Measurements from ENCODE around the gene ITSN2. TPM values are rescaled to one million over a fixed set of nuclear protein-coding genes. Genes with fewer than 3 reads are reported as not detected.

The ITSN2 gene
- total RNA-seq, 1 experiment from 2014 or later: 21.9 TPM

DNA sequence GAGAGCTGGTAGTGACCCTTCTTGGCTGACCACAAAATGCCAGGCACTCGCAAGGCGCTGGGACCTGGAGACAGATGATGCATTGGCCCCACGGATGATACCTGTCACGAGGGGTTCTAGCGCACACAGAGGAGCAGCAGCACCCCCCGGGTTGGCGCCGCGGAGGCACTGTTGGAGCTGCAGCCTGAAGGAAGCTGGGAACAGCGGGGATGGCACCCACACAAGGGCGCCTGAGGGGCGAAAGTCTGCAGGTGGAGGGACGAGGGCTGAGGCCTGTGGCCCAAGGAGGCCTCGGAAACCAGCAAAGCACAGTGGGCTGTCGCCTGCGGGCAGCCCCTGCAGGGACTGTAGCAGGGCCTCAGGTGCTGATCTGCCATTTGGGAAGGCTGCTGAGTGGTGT lies 151.8 kb downstream of the ITSN2 start:
- no peak overlapping the region for H3K27ac ChIP-seq (ENCODE audit: low read length)
- H3K9me3 ChIP-seq (ENCODE audit: low read length): no peaks in the 10 kb centered on the region
- CTCF ChIA-PET: no interaction called here
- H3K4me3 ChIP-seq (ENCODE audit: low read length): no peak overlapping the region
- no peaks in the 10 kb centered on the region for H3K36me3 ChIP-seq (ENCODE audit: low read depth, low read length)
- intact Hi-C loops (cut with micrococcal nuclease): no loop called here
- H3K79me2 ChIP-seq (ENCODE audit: low read length): no peaks in the 10 kb centered on the region
- no peak overlapping the region for H3K4me2 ChIP-seq (ENCODE audit: low read length)
- no peaks in the 10 kb centered on the region for H3K4me1 ChIP-seq (ENCODE audit: insufficient read depth, low read length)
- no peak overlapping the region for H2AFZ ChIP-seq (ENCODE audit: low read length)
- ATAC-seq (no peak), DNase-seq (no peak)
- H3K9me2 ChIP-seq (replicated peaks; ENCODE audit: low read length): no peaks in the 10 kb centered on the region
- H4K20me1 ChIP-seq (ENCODE audit: low read length): no peaks in the 10 kb centered on the region
- no TSS peak for BruUV-seq (replicated peaks)
- H3K27me3 ChIP-seq (ENCODE audit: low read length): no peaks in the 10 kb centered on the region
- no peaks in the 10 kb centered on the region for H3F3A ChIP-seq (ENCODE audit: low read length, unreplicated experiment)
- no peak overlapping the region for H3K9ac ChIP-seq (ENCODE audit: low read length)
- POLR2A ChIA-PET (ENCODE audit: unreplicated experiment): interaction anchor here (0.7 kb wide), 1 partner anchor 7 kb away, joined by 3 read pairs; no protein-coding TSS in a partner anchor
- TF ChIP-seq, protein P1, sequence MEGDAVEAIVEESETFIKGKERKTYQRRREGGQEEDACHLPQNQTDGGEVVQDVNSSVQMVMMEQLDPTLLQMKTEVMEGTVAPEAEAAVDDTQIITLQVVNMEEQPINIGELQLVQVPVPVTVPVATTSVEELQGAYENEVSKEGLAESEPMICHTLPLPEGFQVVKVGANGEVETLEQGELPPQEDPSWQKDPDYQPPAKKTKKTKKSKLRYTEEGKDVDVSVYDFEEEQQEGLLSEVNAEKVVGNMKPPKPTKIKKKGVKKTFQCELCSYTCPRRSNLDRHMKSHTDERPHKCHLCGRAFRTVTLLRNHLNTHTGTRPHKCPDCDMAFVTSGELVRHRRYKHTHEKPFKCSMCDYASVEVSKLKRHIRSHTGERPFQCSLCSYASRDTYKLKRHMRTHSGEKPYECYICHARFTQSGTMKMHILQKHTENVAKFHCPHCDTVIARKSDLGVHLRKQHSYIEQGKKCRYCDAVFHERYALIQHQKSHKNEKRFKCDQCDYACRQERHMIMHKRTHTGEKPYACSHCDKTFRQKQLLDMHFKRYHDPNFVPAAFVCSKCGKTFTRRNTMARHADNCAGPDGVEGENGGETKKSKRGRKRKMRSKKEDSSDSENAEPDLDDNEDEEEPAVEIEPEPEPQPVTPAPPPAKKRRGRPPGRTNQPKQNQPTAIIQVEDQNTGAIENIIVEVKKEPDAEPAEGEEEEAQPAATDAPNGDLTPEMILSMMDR (conservative IDR thresholded peaks at IDR 0.05; ENCODE audit: low read depth, low read length): no peak
- TF ChIP-seq EZH2phosphoT487 (IDR thresholded peaks at IDR 0.05; ENCODE audit: borderline replicate concordance, low read length) (no peak), EZH2 (IDR thresholded peaks at IDR 0.05; ENCODE audit: low read length, unreplicated experiment) (no peak)

DNA sequence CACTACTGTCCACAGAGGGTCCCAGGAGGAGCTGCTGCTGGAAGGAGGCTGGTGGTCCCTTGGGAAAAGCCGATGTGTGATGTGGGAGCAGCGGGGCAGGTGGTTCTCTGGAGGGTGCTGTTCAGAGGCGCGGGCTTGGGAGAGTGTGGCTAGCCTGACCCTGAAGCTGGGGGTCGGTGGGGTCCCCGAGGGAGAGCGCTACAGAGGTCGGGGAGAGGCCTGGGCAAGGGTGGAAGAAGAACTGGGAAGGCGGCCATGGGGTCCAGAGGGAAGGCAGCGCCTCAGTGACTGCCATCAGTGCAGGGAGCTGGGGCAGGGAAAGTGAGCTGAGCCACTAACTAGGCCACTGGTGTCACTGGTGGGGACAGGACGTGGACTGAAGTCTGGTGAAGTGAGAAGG lies 153.0 kb downstream of the ITSN2 start:
- BruUV-seq (replicated peaks): no TSS peak
- intact Hi-C loops (cut with micrococcal nuclease): no loop called here
- H4K20me1 ChIP-seq (ENCODE audit: low read length): no peaks in the 10 kb centered on the region
- DNase-seq: no peak
- POLR2A ChIA-PET (ENCODE audit: unreplicated experiment): no interaction called here
- H3K79me2 ChIP-seq (ENCODE audit: low read length): no peaks in the 10 kb centered on the region
- no peaks in the 10 kb centered on the region for H3K27me3 ChIP-seq (ENCODE audit: low read length)
- H3K9ac ChIP-seq (ENCODE audit: low read length): no peak overlapping the region
- ATAC-seq: no peak
- no peaks in the 10 kb centered on the region for H3K36me3 ChIP-seq (ENCODE audit: low read depth, low read length)
- no peak overlapping the region for H3K4me3 ChIP-seq (ENCODE audit: low read length)
- no peaks in the 10 kb centered on the region for H3K9me3 ChIP-seq (ENCODE audit: low read length)
- CTCF ChIA-PET: no interaction called here
- no peak overlapping the region for H3K4me2 ChIP-seq (ENCODE audit: low read length)
- TF ChIP-seq, protein P1 (conservative IDR thresholded peaks at IDR 0.05; ENCODE audit: low read depth, low read length): no peak
- TF ChIP-seq EZH2phosphoT487 (IDR thresholded peaks at IDR 0.05; ENCODE audit: borderline replicate concordance, low read length) (no peak), EZH2 (IDR thresholded peaks at IDR 0.05; ENCODE audit: low read length, unreplicated experiment) (no peak)
- H3F3A ChIP-seq (ENCODE audit: low read length, unreplicated experiment): no peaks in the 10 kb centered on the region
- H3K9me2 ChIP-seq (replicated peaks; ENCODE audit: low read length): no peaks in the 10 kb centered on the region
- no peak overlapping the region for H2AFZ ChIP-seq (ENCODE audit: low read length)
- no peak overlapping the region for H3K27ac ChIP-seq (ENCODE audit: low read length)
- no peaks in the 10 kb centered on the region for H3K4me1 ChIP-seq (ENCODE audit: insufficient read depth, low read length)

DNA sequence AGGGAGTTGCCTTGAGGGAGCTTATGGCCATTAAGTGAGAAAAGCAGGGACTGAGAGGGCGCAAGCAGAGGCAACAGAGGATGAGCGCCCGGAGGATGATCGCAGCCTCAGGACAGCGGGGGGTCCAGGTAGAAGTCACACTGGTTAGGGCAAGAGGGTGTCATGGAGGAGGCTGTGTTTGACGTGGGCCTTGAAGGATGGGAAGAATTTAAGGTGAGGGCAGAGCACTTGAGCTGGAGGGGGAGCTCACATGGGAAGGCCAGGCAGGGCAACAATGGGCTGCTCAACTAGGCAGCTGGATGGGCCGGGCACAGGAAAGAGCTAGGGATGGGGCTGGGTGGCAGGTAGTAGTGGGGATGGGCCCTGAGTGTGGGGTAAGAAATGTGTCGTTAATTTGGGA lies 153.6 kb downstream of the ITSN2 start:
- ChIA-PET CTCF (no interaction called here), POLR2A (ENCODE audit: unreplicated experiment) (no interaction called here)
- intact Hi-C loops (cut with micrococcal nuclease): no loop called here
- Histone ChIP-seq H3K4me1 (ENCODE audit: insufficient read depth, low read length) (no peaks in the 10 kb centered on the region), H3K4me3 (ENCODE audit: low read length) (no peak overlapping the region), H3K9me2 (replicated peaks; ENCODE audit: low read length) (no peaks in the 10 kb centered on the region), H3K9ac (ENCODE audit: low read length) (no peak overlapping the region), H3K27me3 (ENCODE audit: low read length) (no peaks in the 10 kb centered on the region), H3K4me2 (ENCODE audit: low read length) (no peak overlapping the region), H3F3A (ENCODE audit: low read length, unreplicated experiment) (no peaks in the 10 kb centered on the region), H3K9me3 (ENCODE audit: low read length) (no peaks in the 10 kb centered on the region), H4K20me1 (ENCODE audit: low read length) (no peaks in the 10 kb centered on the region), H2AFZ (ENCODE audit: low read length) (no peak overlapping the region), H3K36me3 (ENCODE audit: low read depth, low read length) (no peaks in the 10 kb centered on the region), H3K27ac (ENCODE audit: low read length) (no peak overlapping the region), H3K79me2 (ENCODE audit: low read length) (no peaks in the 10 kb centered on the region)
- TF ChIP-seq EZH2phosphoT487 (IDR thresholded peaks at IDR 0.05; ENCODE audit: borderline replicate concordance, low read length) (no peak), EZH2 (IDR thresholded peaks at IDR 0.05; ENCODE audit: low read length, unreplicated experiment) (no peak)
- TF ChIP-seq, protein P1 (conservative IDR thresholded peaks at IDR 0.05; ENCODE audit: low read depth, low read length): no peak
- DNase-seq (no peak), ATAC-seq (no peak)
- no TSS peak for BruUV-seq (replicated peaks)
